Stimulated activated CD8-positive, alpha-beta memory T cell treated with anti-CD3 and anti-CD28 coated beads, Interleukin-7, amount 100 ng/mL, for 1 hour (primary cell): ENCODE measurements around the gene FGF6.
"Not testable (repeated sequence)": the region's sequence is repeated elsewhere in the genome, so short reads cannot be mapped to it uniquely, and the experiment has no call there.

Experiments
- DNase-seq, 2 donors: peaks; one replicate each; pipeline ENCODE4 v3.0.0-alpha.2; 2020; ENCODE audit warnings: low read depth in 2 of 2

FGF6 gene

GRCh38 chr12:4445156-4446101 lies at the start of gene FGF6:
Gene FGF6, minus strand, starts transcription at chr12:4445815. Its CDS starts 245 bp downstream, at chr12:4445570.
- no peak for DNase-seq

DNA sequence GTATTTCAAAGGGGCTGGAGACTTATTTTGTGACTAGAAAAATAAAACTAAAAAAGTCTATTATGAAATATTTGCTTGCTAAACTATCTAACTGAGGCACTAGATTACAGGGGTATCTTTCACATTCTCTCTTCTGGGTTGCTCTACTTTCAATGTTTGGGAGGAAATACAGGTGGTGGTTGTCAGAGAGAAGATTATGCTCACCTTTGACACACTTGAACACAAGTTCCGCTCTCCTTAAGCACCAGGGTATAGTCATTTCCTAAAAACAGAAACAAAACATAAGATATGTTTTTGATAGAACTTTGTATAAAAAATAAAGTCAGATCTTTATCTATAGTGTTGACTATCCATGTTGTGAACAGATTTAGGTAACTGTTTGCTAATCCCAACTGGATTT lies 45.4 kb upstream of the FGF6 start:
- DNase-seq: no peak

GRCh38 chr12:4489556-4489955 lies 43.9 kb upstream of the FGF6 start:
- no peak for DNase-seq

- DNase-seq: no peak
Observed at GRCh38 chr12:4486980-4487379, 41.4 kb upstream of the FGF6 start.

- DNase-seq: no peak
Observed at GRCh38 chr12:4486049-4486699, 40.6 kb upstream of the FGF6 start.

GRCh38 chr12:4483885-4484823 lies 38.5 kb upstream of the FGF6 start:
- no peak for DNase-seq

- DNase-seq: no peak
Observed at GRCh38 chr12:4482936-4483335, 37.3 kb upstream of the FGF6 start.

DNA sequence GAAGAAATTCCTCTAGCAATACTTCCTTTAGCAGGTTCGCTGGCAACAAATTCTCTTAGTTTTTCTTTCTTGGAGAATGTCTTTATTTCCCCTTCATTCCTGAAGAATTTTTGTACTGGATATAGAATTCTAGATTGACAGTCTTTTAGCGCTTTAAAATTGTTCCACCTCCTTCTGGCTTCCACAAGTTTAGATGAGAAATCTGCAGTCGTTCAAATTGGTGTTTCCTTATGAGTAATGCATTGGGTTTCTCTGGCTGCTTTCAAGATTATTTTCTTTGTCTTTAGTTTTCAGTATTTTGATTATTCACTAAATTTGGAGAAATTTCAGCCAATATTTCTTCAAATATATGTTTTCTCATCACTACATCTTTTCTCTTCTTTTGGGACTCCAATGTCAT lies 33.3 kb upstream of the FGF6 start:
- DNase-seq: no peak

DNA sequence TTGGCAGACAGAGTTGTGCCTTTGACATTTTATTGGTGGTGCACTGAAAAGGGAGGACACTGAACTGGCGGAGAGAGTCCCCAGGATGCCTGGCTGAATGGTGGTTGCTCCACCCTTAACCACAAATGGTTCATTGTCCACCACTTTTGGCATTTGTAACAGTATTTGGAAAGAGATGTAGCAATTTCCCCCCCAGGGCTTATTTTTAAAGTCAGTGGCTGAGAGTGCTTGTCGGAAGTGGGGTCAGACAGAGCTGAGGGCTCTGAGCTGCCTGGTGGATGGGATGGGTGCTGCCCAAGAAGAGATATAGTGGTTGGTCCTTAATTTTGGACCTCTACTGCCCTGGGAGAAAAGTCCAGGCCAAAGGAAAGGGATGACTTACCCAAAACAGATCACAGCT lies 31.5 kb upstream of the FGF6 start:
- DNase-seq: no peak

DNA sequence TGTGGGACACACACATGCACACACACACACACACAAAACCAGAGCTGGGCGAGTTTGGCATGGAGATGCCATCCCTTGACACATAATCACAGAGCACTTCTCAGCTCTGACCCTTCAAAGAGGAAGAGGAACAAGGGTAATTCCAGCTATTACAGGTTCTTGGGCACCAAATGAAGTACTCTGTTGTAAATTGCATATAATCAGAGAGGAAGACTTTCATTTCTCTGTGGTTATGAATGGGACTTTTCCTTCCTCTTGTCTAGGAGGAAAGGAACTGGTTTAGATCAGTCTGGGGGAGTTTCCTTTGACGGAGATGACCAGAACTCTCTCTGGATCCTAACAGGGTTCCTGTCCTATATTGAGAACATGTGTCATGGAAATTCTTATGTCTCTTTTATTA lies 26.4 kb upstream of the FGF6 start:
- DNase-seq: no peak

GRCh38 chr12:4471256-4471655 lies 25.6 kb upstream of the FGF6 start:
- no peak for DNase-seq

- DNase-seq: no peak
Observed at GRCh38 chr12:4468994-4469393, 23.4 kb upstream of the FGF6 start.

DNA sequence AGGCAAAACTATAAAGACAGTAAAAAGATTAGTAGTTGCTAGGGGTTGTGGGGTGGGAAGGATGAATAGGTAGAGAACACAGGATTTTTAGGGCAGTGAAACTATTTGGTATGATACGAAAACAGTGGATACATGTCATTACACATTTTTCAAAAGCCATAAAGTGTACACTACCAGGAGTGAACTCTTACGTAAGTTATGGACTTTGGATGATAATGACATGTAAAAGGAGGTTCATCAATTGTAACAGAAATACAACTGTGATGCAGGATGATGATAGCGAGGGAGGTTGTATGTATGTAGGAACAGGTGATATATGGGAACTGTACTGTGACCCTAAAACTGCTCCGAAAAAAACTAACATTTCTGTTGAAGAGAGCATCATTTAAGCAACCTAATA lies 15.1 kb upstream of the FGF6 start:
- no peak for DNase-seq

DNA sequence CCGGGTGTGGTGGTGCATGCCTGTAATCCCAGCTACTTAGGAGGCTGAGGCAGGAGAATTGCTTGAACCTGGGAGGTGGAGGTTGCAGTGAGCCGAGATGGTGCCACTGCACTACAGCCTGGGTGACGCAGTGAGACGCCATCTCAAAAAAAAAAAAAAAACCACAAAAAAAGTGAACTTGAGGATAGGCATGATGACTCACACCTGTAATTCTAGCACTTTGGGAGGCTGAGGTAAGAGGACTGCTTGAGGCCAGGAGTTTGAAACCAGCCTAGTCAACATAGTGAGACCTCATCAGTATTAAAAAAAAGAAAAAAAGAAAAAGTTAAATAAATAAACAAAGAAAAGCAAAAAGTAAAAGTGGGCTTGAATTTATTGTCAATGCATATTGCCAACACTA lies 10.2 kb upstream of the FGF6 start:
- not testable (repeated sequence) for DNase-seq

GRCh38 chr12:4454315-4454860 lies 8.8 kb upstream of the FGF6 start:
- no peak for DNase-seq

DNA sequence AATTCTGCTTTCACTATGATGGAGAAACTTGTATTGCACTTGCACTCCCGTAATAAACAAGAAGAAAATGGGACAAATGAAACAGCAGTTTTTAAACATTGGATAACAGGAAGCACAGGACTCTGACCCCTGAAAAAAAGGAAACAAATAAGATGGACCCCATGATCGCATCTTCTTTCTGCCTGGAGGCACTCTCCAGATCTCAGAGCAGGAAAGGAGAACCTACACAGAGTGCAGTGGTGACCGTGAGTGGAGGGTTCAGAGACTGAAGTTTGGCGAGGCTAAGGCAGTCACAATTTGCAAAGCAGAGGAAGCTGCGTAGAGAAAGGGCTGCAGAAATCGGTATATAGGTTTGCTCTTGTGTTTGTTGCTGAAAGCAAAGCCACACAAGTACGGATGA lies 6.1 kb upstream of the FGF6 start:
- no peak for DNase-seq

DNA sequence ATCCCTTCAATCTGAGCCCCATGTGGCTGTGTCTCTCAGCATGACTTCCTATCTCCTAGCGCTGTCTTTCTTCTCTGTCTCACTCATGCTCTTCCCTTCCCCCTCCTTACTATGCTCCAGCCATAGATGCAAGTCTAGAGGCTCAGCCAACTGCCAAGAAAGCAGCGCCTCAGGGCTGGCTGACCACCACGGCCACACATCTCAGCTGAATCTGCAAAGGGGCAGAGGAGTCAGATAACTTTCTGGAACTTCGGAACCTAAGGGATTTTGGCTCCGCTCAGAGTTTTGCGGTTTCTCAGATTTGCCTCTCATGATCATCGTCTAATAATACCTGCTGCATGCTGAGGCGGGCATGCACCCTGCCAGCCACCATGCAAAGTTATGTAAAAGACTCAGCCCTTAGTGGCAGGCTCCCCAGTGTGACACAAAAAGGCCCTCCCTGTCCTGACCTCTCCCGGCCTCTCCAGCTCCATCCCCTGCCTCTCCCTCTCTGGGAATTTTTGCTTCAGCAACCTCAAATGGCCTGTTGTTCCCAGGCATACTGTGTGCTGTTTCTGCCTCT lies 5.0 kb upstream of the FGF6 start:
- DNase-seq: no peak

DNA sequence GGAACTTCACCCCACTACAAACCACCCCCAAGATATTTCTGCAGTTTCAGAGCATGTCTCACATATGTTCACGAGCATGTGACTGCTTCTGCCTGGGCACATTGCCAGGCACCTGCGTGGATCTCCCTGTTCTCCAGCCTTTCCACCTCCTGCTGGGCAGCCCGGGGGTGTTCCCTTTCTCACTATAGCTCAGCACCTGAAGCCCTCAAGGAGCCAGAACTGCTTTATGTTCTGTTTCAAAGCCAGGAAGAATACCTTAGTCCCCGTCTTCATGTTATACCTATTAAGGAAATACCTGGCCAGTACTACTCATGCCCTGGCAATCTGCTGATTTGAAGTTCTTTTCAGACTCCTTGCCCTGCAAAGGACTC lies 4.2 kb upstream of the FGF6 start:
- DNase-seq: no peak

- DNase-seq: no peak
Observed at GRCh38 chr12:4448943-4449850, 3.6 kb upstream of the FGF6 start.

DNA sequence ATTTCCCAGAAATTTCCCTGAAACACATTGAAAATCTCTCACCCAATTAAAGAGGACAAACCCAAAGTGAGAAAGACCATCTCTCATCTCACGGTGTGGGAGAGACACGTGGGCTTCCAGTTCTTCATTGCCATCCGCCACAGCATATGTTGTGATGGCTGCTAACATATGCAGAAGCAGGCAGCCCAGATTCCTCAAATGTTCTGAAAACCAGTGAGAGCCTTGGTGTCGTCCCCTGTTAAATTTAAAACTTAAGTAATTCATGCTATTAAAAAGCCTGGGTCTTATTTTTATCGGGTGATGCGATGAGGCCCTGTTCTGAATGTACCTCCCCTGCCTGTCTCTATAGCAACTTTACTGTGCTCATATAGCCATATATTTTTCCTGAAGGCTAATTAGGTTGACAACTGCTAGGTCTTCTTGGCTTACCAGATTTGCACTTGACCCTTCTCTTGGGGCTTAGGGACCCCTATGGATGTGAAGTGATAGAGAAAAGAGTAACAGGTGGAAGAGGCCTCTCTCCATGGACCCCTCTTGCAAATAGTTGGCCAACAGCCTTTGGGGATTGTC lies 2.8 kb upstream of the FGF6 start:
- DNase-seq: no peak
